Endothelial cell of umbilical vein (primary cell): Measurements from ENCODE around the gene METTL25. TPM values are rescaled to one million over a fixed set of nuclear protein-coding genes. Genes with fewer than 3 reads are reported as not detected.

Experiments used
- BruUV-seq: library from RNA; stranded (reverse); fragments of 400-500 nt; replicated peaks from 2 replicates; lab custom pipeline; 2021; lab: Mats Ljungman, UMichigan
- CTCF ChIA-PET: fragments of 300-600, 350-600 bp; sonication (Branson Sonifier 250); formaldehyde crosslinking; loops from one replicate; lab custom pipeline; 2021; ENCODE audit warnings: antibody characterized with exemption, inconsistent platforms; lab: Charles Lee
- POLR2A ChIA-PET: fragments of 300-600, 350-600 bp; sonication (Branson Sonifier 250); formaldehyde crosslinking; loops from one replicate; lab custom pipeline; 2021; ENCODE audit warnings: antibody characterized with exemption, inconsistent platforms; lab: Charles Lee
- DNase-seq: peaks from one replicate; pipeline ENCODE4 v3.0.0-alpha.2; 2011; ENCODE audit warnings: low read depth, low spot score
- FAIRE-seq: peaks from 2 replicates; lab custom pipeline; 2011; peaks lifted over from hg19 to GRCh38; lab: Jason Lieb, UNC
- H2AFZ ChIP-seq: 2 replicates; pipeline ENCODE4 v1.6.0; 2012; ENCODE audit warnings: low read depth, low read length, control low read depth, inconsistent platforms
- H3K27ac ChIP-seq: 2 replicates; pipeline ENCODE4 v1.5.1; 2011; ENCODE audit warnings: low read depth, mild to moderate bottlenecking, control low read depth, low read length, moderate library complexity; ENCODE audit not compliant: insufficient read depth
- H3K27me3 ChIP-seq, 2 experiments: 2 replicates each; pipeline versions ENCODE4 v1.6.0 to v1.6.1; 2011; ENCODE audit warnings: low read length in 2 of 2, mixed read lengths in 1 of 2; ENCODE audit not compliant: control insufficient read depth in 2 of 2, insufficient read depth in 2 of 2
- H3K36me3 ChIP-seq, 2 experiments: 2 replicates in 1 of 2; 3 replicates in 1 of 2; pipeline ENCODE4 v1.5.1; 2011; ENCODE audit warnings: low read length in 2 of 2, mild to moderate bottlenecking in 1 of 2, moderate library complexity in 1 of 2; ENCODE audit not compliant: control insufficient read depth in 2 of 2, insufficient read depth in 2 of 2; ENCODE audit errors: extremely low read depth in 1 of 2
- H3K4me1 ChIP-seq: 3 replicates; pipeline ENCODE4 v1.5.1; 2011; ENCODE audit warnings: mild to moderate bottlenecking, low read length; ENCODE audit not compliant: control insufficient read depth, insufficient read depth; ENCODE audit errors: extremely low read depth
- H3K4me2 ChIP-seq: 2 replicates; pipeline ENCODE4 v1.6.1; 2011; ENCODE audit warnings: low read length, control low read depth, mixed read lengths; ENCODE audit not compliant: insufficient read depth
- H3K4me3 ChIP-seq, 3 experiments: fragments of 200-600 bp in 1 of 3; sonication (generic), shearing (Covaris generic) in 1 of 3; replicated peaks in 1 of 3; 2 replicates each; pipeline ENCODE4 v1.5.1; 2011 to 2016; ENCODE audit warnings: control low read depth in 3 of 3, low read length in 3 of 3, mild to moderate bottlenecking in 2 of 3, inconsistent platforms in 1 of 3, low read depth in 1 of 3, moderate library complexity in 1 of 3; ENCODE audit not compliant: insufficient read depth in 1 of 3
- H3K79me2 ChIP-seq: 2 replicates; pipeline ENCODE4 v1.6.0; 2012; ENCODE audit warnings: low read length, inconsistent platforms; ENCODE audit not compliant: control insufficient read depth, insufficient read depth
- H3K9ac ChIP-seq: replicated peaks from 2 replicates; pipeline ENCODE3; 2011; ENCODE audit warnings: low read length, control low read depth; ENCODE audit not compliant: insufficient read depth; ENCODE audit errors: extremely low read depth
- H3K9me1 ChIP-seq: replicated peaks from 3 replicates; pipeline ENCODE4 v1.6.0; 2011; ENCODE audit warnings: mild to moderate bottlenecking, low read length; ENCODE audit not compliant: control insufficient read depth, insufficient read depth; ENCODE audit errors: extremely low read depth
- H3K9me3 ChIP-seq: replicated peaks from 2 replicates; pipeline ENCODE4 v1.5.1; 2012; ENCODE audit warnings: low read length, inconsistent platforms; ENCODE audit not compliant: control insufficient read depth, insufficient read depth
- H4K20me1 ChIP-seq: replicated peaks from 2 replicates; pipeline ENCODE3; 2011; ENCODE audit warnings: mild to moderate bottlenecking, low read length; ENCODE audit not compliant: control insufficient read depth, insufficient read depth; ENCODE audit errors: extremely low read depth
- CTCF ChIP-seq, 2 donors: IDR thresholded peaks; 1 replicate in 1 of 2; 2 replicates in 1 of 2; pipeline ENCODE4 v1.5.1; 2011; ENCODE audit warnings: low read length in 2 of 2, mild to moderate bottlenecking in 2 of 2, moderate library complexity in 2 of 2, control low read depth in 1 of 2, inconsistent platforms in 1 of 2, low read depth in 1 of 2; ENCODE audit not compliant: insufficient read depth in 1 of 2; ENCODE audit errors: extremely low read depth in 1 of 2
- EZH2 ChIP-seq: IDR thresholded peaks from 2 replicates; pipeline ENCODE4 v1.6.1; 2012; ENCODE audit warnings: borderline replicate concordance, low read depth, mild to moderate bottlenecking, moderate library complexity, low read length, inconsistent platforms; ENCODE audit not compliant: severe bottlenecking
- FOS ChIP-seq: IDR thresholded peaks from 2 replicates; pipeline ENCODE4 v1.6.1; 2011; ENCODE audit warnings: mild to moderate bottlenecking, low read length, moderate library complexity, borderline replicate concordance; ENCODE audit not compliant: insufficient read depth
- GATA2 ChIP-seq: IDR thresholded peaks from 2 replicates; pipeline ENCODE4 v1.7.0; 2011; ENCODE audit warnings: low read depth, mild to moderate bottlenecking, moderate library complexity, mixed read lengths, low read length; ENCODE audit not compliant: insufficient read length, insufficient read depth
- JUN ChIP-seq: IDR thresholded peaks from 2 replicates; pipeline ENCODE4 v1.6.1; 2011; ENCODE audit warnings: borderline replicate concordance, low read depth; ENCODE audit not compliant: insufficient read length, insufficient read depth
- MAX ChIP-seq: IDR thresholded peaks from 2 replicates; pipeline ENCODE4 v1.6.1; 2011; ENCODE audit not compliant: insufficient read depth, insufficient read length
- MYC ChIP-seq: IDR thresholded peaks from one replicate; pipeline ENCODE4 v1.6.1; 2011; ENCODE audit warnings: mild to moderate bottlenecking, low read depth, low read length
- POLR2A ChIP-seq: IDR thresholded peaks from 2 replicates; pipeline ENCODE4 v1.6.1; 2012; ENCODE audit warnings: low read depth, mild to moderate bottlenecking, control low read depth, low read length
- POLR2AphosphoS5 ChIP-seq: IDR thresholded peaks from 2 replicates; pipeline ENCODE4 v1.6.1; 2012; ENCODE audit warnings: low read depth, mild to moderate bottlenecking, control low read depth, low read length, moderate library complexity; ENCODE audit not compliant: insufficient read depth
- dilution Hi-C: fragments of 300-500 bp; cut with MboI; formaldehyde crosslinking; loops from one replicate; pipeline ENCODE4 v1.15.0; 2019; ENCODE audit warnings: low sequenced_read_pairs; ENCODE audit not compliant: extremely low pct_ligation_motif_present
- intact Hi-C: fragments of 100-400 bp; cut with micrococcal nuclease; formaldehyde crosslinking; loops from one replicate; pipeline ENCODE4 v1.10.0; 2022
- polyA plus RNA-seq, 4 experiments: library from polyadenylated mRNA; depleted of rRNA in 3 of 4; stranded (reverse) in 3 of 4; unstranded in 1 of 4; fragments of >200 nt; gene quantifications; 2 replicates each; pipeline versions ENCODE4 v1.2.1 to v1.2.3, GENCODE V29; 2011 to 2012; ENCODE audit warnings: missing spikeins in 1 of 4
- total RNA-seq: library from RNA; stranded (reverse); gene quantifications from 2 replicates; pipeline ENCODE4 v1.2.3, GENCODE V29; 2021

METTL25 gene
- total and polyA plus RNA-seq, 2 donors (not counting 3 experiments of a cell fraction or from before 2014, with no cell fraction given): 6.5 to 8.5 TPM

DNA sequence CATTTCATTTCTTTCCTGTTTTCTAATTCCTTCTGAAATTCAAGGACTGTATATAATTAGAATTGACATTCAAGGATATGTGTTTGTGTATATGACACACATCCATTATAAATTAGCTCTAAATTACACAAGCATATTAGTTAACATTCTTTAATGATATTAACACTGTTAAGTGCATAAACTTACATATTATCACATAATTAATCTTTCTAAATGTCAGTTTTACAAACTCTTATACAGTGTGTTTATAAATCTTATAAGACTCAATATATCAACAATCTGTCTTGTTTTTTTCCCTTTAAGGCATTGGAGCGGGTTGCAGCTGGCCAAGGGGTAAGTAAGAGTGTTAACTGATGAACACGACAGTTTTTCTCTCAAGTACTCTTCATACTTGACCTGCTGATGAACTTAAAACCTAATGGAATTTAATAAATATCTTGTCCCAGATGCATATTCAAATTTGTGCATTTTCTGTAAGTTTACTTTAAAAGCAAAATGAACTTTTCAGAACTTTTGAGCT is 76.1 kb downstream of the METTL25 start:
- BruUV-seq: no TSS peak
- dilution Hi-C loops (no loop called here), intact Hi-C loops (no loop called here)
- Histone ChIP-seq H3K9me1 (no peaks in the 10 kb centered on the region), H3K79me2 (no peaks in the 10 kb centered on the region), H3K9ac (no peak overlapping the region), H3K4me1 (no peaks in the 10 kb centered on the region), H3K27ac (no peak overlapping the region), H2AFZ (no peak overlapping the region), H3K4me2 (no peak overlapping the region), H3K27me3 (no peaks in the 10 kb centered on the region), H3K4me3 (no peak overlapping the region), H3K36me3 (no peaks in the 10 kb centered on the region), H4K20me1 (no peaks in the 10 kb centered on the region), H3K9me3 (no peaks in the 10 kb centered on the region)
- ChIA-PET POLR2A (no interaction called here), CTCF (interaction anchor here (1.0 to 3.0 kb wide), 3 partner anchors 10 to 24 kb away, joined by 3 to 7 read pairs (median 4); no protein-coding TSS in a partner anchor)
- TF ChIP-seq POLR2A (no peak), MAX (no peak), CTCF (IDR thresholded peaks at IDR 0.05; ENCODE audit: extremely low read depth in 1 of 2, insufficient read depth in 1 of 2, low read depth in 1 of 2, low read length in 2 of 2) (no peak), FOS (no peak), GATA2 (no peak), POLR2AphosphoS5 (no peak), MYC (no peak), EZH2 (no peak), JUN (no peak)
- DNase-seq: no peak
- no peak for FAIRE-seq
